Epidermal melanocyte (primary cell): ENCODE results near the gene PSORS1C2.

Experiments
- DNase-seq: peaks from one replicate; pipeline ENCODE4 v3.0.0; 2011; ENCODE audit warnings: low spot score; ENCODE audit not compliant: insufficient read length

Gene PSORS1C2

GRCh38 chr6:31140643-31141042, 1.8 kb upstream of the PSORS1C2 start:
- DNase-seq: no peak

- DNase-seq: no peak
These were observed 733 bp upstream of the PSORS1C2 start for GRCh38 chr6:31139599-31139998.

- DNase-seq: no peak
These were observed 3.2 kb downstream of the PSORS1C2 start for GRCh38 chr6:31135710-31136109.

- no peak for DNase-seq
These were observed 6.1 kb downstream of the PSORS1C2 start for GRCh38 chr6:31132806-31133205.

- no peak for DNase-seq
These were observed 7.3 kb downstream of the PSORS1C2 start for GRCh38 chr6:31131595-31131994.

GRCh38 chr6:31130751-31131150, 8.1 kb downstream of the PSORS1C2 start:
- DNase-seq: no peak

GRCh38 chr6:31129130-31129529, 9.7 kb downstream of the PSORS1C2 start:
- no peak for DNase-seq

GRCh38 chr6:31128093-31128676, 10.7 kb downstream of the PSORS1C2 start:
- DNase-seq: peak; percentile 31

- DNase-seq: no peak
These were observed 12.3 kb downstream of the PSORS1C2 start for GRCh38 chr6:31126396-31127175.

GRCh38 chr6:31125586-31126363, 13.1 kb downstream of the PSORS1C2 start:
- DNase-seq: no peak

GRCh38 chr6:31125162-31125561, 13.7 kb downstream of the PSORS1C2 start:
- no peak for DNase-seq

- peak; percentile 19 for DNase-seq
These were observed 15.8 kb downstream of the PSORS1C2 start for GRCh38 chr6:31122791-31123706.

GRCh38 chr6:31121131-31121790, 17.6 kb downstream of the PSORS1C2 start:
- DNase-seq: no peak

- DNase-seq: no peak
These were observed 18.5 kb downstream of the PSORS1C2 start, which contains the start of gene CDSN for GRCh38 chr6:31120151-31120915. Gene CDSN, minus strand, starts transcription at chr6:31120446. Its CDS starts 27 bp downstream, at chr6:31120419.

- no peak for DNase-seq
These were observed 20.7 kb downstream of the PSORS1C2 start for GRCh38 chr6:31118178-31118577.

GRCh38 chr6:31116661-31117385, 22.0 kb downstream of the PSORS1C2 start:
- no peak for DNase-seq

GRCh38 chr6:31115941-31116560, 22.8 kb downstream of the PSORS1C2 start:
- no peak for DNase-seq

GRCh38 chr6:31114970-31115849, 23.7 kb downstream of the PSORS1C2 start:
- no peak for DNase-seq
